GM12878 (cell line): ENCODE measurements around the gene WNT7A.

Experiments used
- ATF7 ChIP-seq: fragments of 450-650 bp; IDR thresholded peaks from 2 replicates; pipeline ENCODE4 v1.6.1; 2016; ENCODE audit warnings: low read depth, mild to moderate bottlenecking
- BRCA1 ChIP-seq: IDR thresholded peaks from 2 replicates; pipeline ENCODE4 v1.6.1; 2011; ENCODE audit warnings: low read depth, low read length, improper control_type of control experiment
- RELA ChIP-seq: fragments of 450-650 bp; IDR thresholded peaks from 2 replicates; pipeline ENCODE4 v1.8.0; 2014; ENCODE audit warnings: borderline replicate concordance; ENCODE audit not compliant: partially characterized antibody
- TF ChIP-seq, protein P1 (sequence below): IDR thresholded peaks from 2 replicates; pipeline ENCODE4 v1.6.1; 2012; ENCODE audit warnings: low read length, inconsistent platforms

DNA sequence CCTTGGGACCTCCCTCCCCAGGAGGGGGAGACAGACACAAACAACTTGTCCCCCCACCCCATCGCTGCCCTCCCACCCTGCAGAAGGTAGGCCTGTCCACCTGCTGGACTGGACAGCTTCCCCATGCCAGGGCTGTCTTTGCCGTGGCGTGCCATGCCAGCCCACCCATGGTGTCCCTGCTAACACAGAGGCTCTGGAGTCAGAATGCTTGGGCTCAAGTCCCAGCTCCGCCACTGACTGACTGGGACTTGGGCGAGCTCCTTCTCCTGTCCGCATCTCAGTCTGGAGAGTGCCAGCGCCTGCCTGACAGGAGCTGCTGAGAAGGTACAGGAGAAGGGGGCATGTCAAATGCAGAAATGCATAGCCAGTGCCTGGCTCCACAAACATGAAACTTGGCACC, 23.9 kb downstream of the WNT7A start:
- no peak for TF ChIP-seq RELA
- TF ChIP-seq, protein P1, sequence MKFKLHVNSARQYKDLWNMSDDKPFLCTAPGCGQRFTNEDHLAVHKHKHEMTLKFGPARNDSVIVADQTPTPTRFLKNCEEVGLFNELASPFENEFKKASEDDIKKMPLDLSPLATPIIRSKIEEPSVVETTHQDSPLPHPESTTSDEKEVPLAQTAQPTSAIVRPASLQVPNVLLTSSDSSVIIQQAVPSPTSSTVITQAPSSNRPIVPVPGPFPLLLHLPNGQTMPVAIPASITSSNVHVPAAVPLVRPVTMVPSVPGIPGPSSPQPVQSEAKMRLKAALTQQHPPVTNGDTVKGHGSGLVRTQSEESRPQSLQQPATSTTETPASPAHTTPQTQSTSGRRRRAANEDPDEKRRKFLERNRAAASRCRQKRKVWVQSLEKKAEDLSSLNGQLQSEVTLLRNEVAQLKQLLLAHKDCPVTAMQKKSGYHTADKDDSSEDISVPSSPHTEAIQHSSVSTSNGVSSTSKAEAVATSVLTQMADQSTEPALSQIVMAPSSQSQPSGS = no peak
- no peak for TF ChIP-seq BRCA1
- no peak for TF ChIP-seq ATF7
